Activated CD4-positive, alpha-beta T cell treated with anti-CD3 and anti-CD28 coated beads, Interleukin-2, amount 10 ng/mL, durations not matched to agents 24 days and 14 days (primary cell): ENCODE measurements around the gene HS3ST3B1. TPM values are rescaled to one million over a fixed set of nuclear protein-coding genes. Genes with fewer than 3 reads are reported as not detected.
A peak's percentile ranks its signal among the peaks of the same experiment; 100 is the strongest.

Experiments
- DNase-seq: peaks from one replicate; pipeline ENCODE4 v3.0.0; 2022
- H3K27ac Mint-ChIP-seq: one replicate; pipeline ENCODE4 v1.8.0; 2022; ENCODE audit warnings: mild to moderate bottlenecking, mixed read lengths
- H3K27me3 Mint-ChIP-seq: one replicate; pipeline ENCODE4 v1.8.0; 2022; ENCODE audit warnings: mixed read lengths
- H3K36me3 Mint-ChIP-seq: one replicate; pipeline ENCODE4 v1.8.0; 2022; ENCODE audit warnings: low read depth, mild to moderate bottlenecking, mixed read lengths
- H3K4me1 Mint-ChIP-seq: one replicate; pipeline ENCODE4 v1.8.0; 2021; ENCODE audit warnings: mixed read lengths
- H3K4me3 Mint-ChIP-seq: one replicate; pipeline ENCODE4 v1.8.0; 2022; ENCODE audit warnings: mild to moderate bottlenecking, moderate library complexity, mixed read lengths
- H3K9me3 Mint-ChIP-seq: one replicate; pipeline ENCODE4 v1.8.0; 2021; ENCODE audit warnings: mixed read lengths
- intact Hi-C: fragments of 100-400 bp; cut with micrococcal nuclease; formaldehyde crosslinking; loops from one replicate; pipeline ENCODE4 v1.15.1; 2023
- total RNA-seq: library from RNA; stranded (reverse); gene quantifications from 2 replicates; pipeline ENCODE4 v1.2.3, GENCODE V29; 2022

Gene HS3ST3B1
- total RNA-seq, 1 donor from 2014 or later = 20.8 TPM

DNA sequence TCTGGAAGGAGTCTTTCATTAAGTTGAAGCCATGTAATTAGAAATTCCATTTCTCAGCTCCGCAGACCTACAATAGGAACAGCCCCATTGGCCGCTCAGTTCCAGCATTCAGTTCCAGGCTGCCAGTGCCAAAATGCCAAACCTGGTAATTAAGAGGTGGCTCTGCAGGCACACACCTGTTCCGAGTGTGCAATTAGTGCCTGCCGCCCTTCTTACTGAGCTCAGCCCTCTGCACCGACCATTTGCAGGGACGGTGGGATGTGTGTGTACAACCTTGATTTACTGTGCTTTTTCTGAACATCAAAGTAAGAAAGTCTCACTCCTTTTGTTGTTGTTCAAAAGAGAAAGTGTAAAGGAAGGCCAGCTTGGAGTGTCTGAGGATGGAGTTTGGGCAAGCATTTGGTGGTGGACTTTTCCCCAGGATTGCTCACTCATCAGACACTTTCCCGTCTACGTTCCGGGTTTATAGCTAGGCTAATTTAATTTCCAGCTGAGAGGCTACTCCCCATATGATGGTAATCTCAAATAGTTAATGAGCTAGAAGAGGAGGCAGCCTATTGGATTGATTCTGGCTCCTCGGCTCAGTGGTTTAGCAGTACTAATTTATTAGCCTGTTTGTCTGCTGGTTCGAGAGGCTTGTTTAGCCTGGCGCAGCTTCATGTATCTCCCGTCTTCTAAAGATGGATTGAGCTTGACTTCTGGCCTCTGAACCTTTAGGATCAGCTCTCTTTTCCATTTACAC is 20.0 kb downstream of the HS3ST3B1 start:
- peaks cover 54% of the 10 kb centered on the region for H3K4me1 Mint-ChIP-seq
- H3K27ac Mint-ChIP-seq = peak overlapping the region; percentile 51
- no peaks in the 10 kb centered on the region for H3K27me3 Mint-ChIP-seq
- no peak for DNase-seq
- intact Hi-C loops = loop anchor here (2.0 kb wide), 1 partner anchor 16 kb away; no protein-coding TSS in a partner anchor
- no peaks in the 10 kb centered on the region for H3K9me3 Mint-ChIP-seq
- no peak overlapping the region for H3K4me3 Mint-ChIP-seq
- H3K36me3 Mint-ChIP-seq = peaks cover 43% of the 10 kb centered on the region

DNA sequence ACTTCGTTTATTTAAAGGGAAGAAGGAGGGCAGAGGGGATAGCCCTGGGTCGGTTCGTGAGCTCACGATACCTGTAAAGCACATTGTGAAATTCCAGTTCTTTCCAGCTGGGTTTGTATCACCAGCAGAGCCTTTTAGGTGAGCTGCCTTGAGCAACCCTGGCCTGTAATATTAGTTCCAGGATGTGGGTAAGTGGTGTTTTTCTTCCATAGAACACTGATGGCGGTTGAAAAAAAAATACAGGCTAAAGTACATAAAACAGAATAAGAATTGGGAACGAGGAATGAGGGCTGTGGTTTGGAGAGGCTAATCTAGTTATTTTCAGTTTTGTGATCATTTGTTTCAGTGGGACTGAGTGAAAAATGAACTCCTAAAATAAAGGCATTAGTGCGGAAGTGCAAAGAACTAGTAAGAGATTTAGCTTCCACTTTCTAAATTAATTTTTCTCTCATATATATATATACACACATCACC is 20.6 kb downstream of the HS3ST3B1 start:
- Mint-ChIP-seq H3K4me3 (peak overlapping the region; percentile 9), H3K36me3 (peaks cover 38% of the 10 kb centered on the region), H3K27ac (peak overlapping the region; percentile 51), H3K4me1 (peaks cover 50% of the 10 kb centered on the region), H3K9me3 (no peaks in the 10 kb centered on the region), H3K27me3 (no peaks in the 10 kb centered on the region)
- intact Hi-C loops = loop anchor here (2.0 kb wide), 1 partner anchor 15 kb away; no protein-coding TSS in a partner anchor
- no peak for DNase-seq

DNA sequence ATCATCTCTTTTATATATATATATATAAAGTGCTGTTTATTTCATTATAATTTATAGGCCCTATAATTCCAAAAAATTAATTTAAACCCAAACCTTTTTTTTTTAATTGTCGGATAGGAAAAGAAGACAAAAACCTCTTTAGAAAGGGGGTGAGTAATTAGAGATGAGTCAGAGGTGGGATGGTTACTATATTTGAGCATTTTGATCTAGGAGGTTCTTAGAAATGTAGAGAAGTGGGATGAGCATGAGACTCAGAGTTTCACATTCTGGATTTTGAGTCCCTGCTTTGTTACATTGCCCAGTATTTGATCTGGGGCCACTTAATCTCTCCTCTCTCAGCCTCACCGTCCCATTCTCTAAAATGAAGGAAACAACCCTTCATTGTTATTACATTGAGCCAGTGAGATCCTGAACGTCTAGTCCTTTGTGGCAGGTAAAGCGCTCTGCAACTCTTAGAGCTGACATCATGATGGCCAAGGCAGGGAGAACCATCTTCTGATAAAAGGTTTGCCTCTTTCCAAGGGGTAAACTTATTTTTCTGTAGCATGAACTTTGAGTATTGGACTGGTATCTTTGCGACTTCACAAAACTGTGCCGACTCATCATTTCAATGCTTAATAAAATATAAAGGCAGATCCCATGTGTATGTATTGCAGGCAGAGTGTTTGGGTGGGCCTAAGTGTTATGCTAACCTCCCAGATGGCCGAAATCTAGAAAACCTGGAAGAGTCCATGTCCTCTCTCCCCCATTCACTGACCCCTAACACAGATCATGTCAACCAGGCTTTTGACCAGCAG is 21.3 kb downstream of the HS3ST3B1 start:
- Mint-ChIP-seq H3K4me1 (peaks cover 45% of the 10 kb centered on the region), H3K27me3 (no peaks in the 10 kb centered on the region)
- intact Hi-C loops = loop anchor here (2.0 kb wide), 1 partner anchor 15 kb away; no protein-coding TSS in a partner anchor

DNA sequence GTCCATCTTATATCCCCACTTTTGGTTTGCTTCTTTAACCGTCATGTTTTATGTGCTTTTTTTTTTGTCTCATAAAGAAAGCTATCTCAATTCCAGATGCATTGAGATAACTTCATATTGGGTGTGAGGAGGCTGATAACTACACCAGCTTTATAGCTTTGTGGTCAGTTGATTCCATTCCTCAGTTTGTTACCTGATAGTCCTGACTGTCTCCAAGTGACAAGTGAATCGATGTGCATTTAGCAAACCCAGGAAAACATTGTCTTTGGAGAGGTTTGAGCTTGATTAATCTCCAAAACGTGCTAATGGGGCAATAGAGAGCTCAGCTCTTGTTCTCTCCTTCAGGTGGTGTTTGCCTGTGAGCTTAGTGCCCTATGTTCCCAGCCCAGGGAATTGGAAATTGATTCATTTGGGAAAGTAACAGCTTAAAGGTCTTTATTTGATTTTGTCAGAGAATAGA is 22.7 kb downstream of the HS3ST3B1 start:
- Mint-ChIP-seq H3K27me3 (no peaks in the 10 kb centered on the region), H3K27ac (no peak overlapping the region), H3K36me3 (peaks cover 35% of the 10 kb centered on the region), H3K9me3 (no peaks in the 10 kb centered on the region), H3K4me3 (no peak overlapping the region), H3K4me1 (peaks cover 37% of the 10 kb centered on the region)
- intact Hi-C loops = no loop called here
- no peak for DNase-seq

More for the DNA sequence above, 21.3 kb downstream of the HS3ST3B1 start:
- Mint-ChIP-seq H3K27ac (peak overlapping the region; percentile 36), H3K9me3 (no peaks in the 10 kb centered on the region), H3K4me3 (peak overlapping the region; percentile 30), H3K36me3 (peaks cover 38% of the 10 kb centered on the region)
- DNase-seq = no peak

DNA sequence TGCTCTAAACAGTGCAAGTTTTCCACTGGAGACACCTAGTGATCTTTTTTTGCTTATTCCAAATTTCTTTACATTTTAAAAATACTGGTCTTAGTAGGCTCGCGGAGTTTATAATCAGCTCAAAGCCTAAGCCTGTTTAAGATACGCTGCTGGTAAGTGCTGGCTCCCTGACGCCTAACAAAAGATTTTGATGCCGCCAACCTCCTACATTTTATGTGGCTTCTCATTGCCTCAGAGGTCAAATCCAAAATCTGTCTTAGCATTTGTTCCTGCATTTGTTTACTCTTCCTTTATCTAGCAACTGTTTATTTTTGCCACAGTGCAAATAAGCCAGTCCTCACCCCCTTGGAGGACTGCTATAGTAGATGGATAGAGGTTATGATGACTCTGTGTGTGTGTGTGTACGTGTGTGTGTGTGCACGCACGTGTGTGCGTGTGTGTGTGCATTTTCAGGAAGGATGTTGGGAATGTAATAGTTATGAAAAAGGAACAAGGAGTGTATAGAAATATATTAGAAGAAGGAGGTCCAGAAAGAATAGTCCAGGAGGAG is 24.8 kb downstream of the HS3ST3B1 start:
- DNase-seq = no peak
- Mint-ChIP-seq H3K4me1 (peaks cover 37% of the 10 kb centered on the region), H3K27ac (no peak overlapping the region), H3K9me3 (no peaks in the 10 kb centered on the region), H3K4me3 (no peak overlapping the region), H3K36me3 (peaks cover 28% of the 10 kb centered on the region), H3K27me3 (no peaks in the 10 kb centered on the region)
- intact Hi-C loops = no loop called here

DNA sequence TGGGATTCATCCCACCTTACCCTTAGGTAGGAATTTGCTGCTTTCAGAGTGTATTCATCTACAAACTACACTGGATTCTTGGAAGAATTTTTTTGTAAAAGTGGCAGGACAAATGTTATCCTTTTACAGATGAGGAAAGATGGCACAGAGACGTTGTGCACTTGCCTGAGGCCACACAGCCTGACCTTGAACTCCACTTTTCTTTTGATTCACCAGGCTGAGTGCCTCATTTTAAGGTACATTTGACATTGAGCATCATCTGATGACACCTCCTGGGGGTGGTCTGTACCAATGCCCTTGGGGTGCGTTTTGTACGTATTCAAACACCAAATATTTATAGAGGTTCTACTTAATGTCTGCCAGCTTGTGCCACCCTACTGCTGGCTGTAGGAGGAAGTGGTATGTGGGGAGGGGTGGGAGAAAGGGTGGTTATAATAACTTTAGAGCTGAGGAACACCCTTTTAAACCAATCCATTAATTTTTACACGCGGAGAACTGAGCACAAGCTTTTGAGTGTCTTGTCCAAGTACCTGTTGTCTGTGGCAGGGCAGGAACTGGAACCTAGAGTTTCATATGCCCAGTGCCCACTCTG is 29.1 kb downstream of the HS3ST3B1 start:
- peaks cover 28% of the 10 kb centered on the region for H3K36me3 Mint-ChIP-seq
- no peaks in the 10 kb centered on the region for H3K27me3 Mint-ChIP-seq
- no peak overlapping the region for H3K27ac Mint-ChIP-seq
- H3K9me3 Mint-ChIP-seq = no peaks in the 10 kb centered on the region
- DNase-seq = no peak
- H3K4me1 Mint-ChIP-seq = peaks cover 45% of the 10 kb centered on the region
- intact Hi-C loops = loop anchor here (10.0 kb wide), 1 partner anchor 225 kb away; no protein-coding TSS in a partner anchor
- H3K4me3 Mint-ChIP-seq = no peak overlapping the region

DNA sequence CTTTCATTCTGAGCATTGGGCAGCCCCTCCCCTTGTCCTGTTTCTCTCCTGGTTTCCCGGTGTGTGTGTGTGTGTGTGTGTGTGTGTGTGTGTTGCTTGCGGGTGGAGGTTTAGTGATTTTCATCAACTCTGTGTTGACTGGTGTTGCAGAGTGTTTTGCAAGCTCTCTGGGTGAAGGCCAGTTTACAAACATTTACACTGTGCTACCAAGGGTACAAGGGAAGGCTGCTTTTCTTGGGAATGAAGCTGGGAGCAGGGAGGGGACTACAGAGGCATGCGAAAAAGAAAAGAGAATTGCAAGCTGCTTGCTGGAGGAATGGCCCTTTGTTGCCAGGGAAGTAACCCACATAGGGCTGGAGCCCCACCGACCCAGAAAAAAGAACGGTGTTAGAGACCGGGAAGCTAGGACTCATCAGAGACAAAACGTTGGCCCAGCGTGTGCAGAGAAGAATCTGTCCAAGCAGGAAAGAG is 29.6 kb downstream of the HS3ST3B1 start:
- Mint-ChIP-seq H3K4me3 (no peak overlapping the region), H3K4me1 (peaks cover 47% of the 10 kb centered on the region), H3K9me3 (no peaks in the 10 kb centered on the region), H3K36me3 (peaks cover 26% of the 10 kb centered on the region), H3K27ac (no peak overlapping the region), H3K27me3 (no peaks in the 10 kb centered on the region)
- intact Hi-C loops = loop anchor here (10.0 kb wide), 1 partner anchor 224 kb away; no protein-coding TSS in a partner anchor
- no peak for DNase-seq

DNA sequence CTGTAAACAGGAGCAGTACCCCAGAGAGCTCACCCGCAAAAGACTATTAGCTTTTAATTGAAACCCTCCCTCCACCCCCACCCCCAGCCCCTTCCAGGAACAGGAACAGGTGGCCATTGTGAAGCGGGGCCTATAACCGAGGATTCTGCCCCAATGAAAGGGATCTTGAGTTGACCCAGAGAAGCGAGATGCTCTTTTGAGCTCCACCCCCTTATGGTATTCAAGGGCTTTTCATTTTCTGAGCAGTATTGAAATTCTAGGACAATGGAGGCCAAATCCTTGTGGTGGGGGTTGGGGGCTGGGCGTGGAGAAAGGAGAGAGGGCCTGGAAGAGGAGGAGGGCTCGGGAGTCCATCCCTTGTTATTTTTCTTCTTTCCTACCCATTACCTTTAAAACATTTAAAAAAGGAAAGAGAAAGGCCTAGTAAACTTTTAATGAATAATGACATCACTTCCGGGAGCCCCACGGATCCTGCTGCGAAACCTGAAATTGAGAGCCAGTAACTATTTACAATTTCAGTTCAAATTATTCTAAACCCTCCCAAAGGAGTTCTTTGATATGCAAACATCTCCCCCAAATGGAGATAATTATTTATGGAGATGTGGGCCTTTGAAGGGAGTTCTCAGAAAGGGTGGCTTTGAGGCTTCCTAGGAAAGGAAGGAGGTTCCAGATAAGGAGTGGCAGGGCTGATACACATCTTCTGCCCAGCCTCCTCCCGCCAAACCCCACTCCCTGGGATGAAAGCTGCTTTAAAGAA is 30.5 kb downstream of the HS3ST3B1 start:
- H3K27me3 Mint-ChIP-seq = no peaks in the 10 kb centered on the region
- H3K27ac Mint-ChIP-seq = no peak overlapping the region
- intact Hi-C loops = loop anchor here (10.0 kb wide), 1 partner anchor 223 kb away; no protein-coding TSS in a partner anchor
- no peak overlapping the region for H3K4me3 Mint-ChIP-seq
- H3K4me1 Mint-ChIP-seq = peaks cover 50% of the 10 kb centered on the region
- no peaks in the 10 kb centered on the region for H3K9me3 Mint-ChIP-seq
- H3K36me3 Mint-ChIP-seq = peaks cover 24% of the 10 kb centered on the region
- DNase-seq = no peak

DNA sequence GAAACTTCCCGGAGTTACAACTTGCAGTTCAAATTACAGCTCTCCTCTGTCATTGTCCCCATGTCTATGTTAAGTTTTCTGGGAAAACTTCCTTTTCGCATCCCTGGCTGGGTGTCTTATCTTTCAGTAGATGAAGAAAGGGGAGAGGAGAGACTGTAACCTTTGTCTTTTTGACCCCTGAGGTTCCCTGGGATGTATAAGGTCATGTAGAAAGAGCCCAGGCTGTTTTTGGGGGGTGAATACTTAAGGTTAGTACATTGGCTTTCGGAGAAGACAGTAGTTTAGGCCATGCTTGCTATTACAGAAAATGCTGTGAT is 31.1 kb downstream of the HS3ST3B1 start:
- Mint-ChIP-seq H3K27me3 (no peaks in the 10 kb centered on the region), H3K9me3 (no peaks in the 10 kb centered on the region), H3K4me3 (no peak overlapping the region), H3K36me3 (peaks cover 22% of the 10 kb centered on the region), H3K27ac (no peak overlapping the region), H3K4me1 (peaks cover 53% of the 10 kb centered on the region)
- intact Hi-C loops = loop anchor here (10.0 kb wide), 1 partner anchor 223 kb away; no protein-coding TSS in a partner anchor
- DNase-seq = no peak

DNA sequence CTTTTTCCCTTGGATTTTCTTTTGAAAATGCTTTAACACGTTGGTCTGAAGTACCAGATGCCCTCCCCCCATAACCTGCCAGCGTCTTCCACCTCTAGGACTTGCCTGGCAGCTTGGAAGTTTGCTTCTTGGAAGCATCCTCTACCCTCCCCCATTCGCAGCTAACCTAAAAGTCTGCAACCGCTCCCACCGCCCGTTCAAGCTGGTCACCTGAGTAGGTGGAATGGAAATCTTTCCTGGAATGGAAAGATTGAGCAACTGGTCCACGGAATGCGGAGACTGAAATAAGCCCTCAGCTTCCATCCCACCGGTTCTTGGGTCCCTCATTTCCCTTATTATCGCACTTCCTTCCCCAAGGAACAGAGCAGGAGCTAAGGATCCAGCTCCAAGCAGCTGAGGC is 31.4 kb downstream of the HS3ST3B1 start:
- Mint-ChIP-seq H3K4me3 (no peak overlapping the region), H3K4me1 (peaks cover 56% of the 10 kb centered on the region), H3K36me3 (peaks cover 21% of the 10 kb centered on the region), H3K27ac (no peak overlapping the region), H3K9me3 (no peaks in the 10 kb centered on the region), H3K27me3 (no peaks in the 10 kb centered on the region)
- no peak for DNase-seq
- intact Hi-C loops = loop anchor here (10.0 kb wide), 1 partner anchor 222 kb away; no protein-coding TSS in a partner anchor

DNA sequence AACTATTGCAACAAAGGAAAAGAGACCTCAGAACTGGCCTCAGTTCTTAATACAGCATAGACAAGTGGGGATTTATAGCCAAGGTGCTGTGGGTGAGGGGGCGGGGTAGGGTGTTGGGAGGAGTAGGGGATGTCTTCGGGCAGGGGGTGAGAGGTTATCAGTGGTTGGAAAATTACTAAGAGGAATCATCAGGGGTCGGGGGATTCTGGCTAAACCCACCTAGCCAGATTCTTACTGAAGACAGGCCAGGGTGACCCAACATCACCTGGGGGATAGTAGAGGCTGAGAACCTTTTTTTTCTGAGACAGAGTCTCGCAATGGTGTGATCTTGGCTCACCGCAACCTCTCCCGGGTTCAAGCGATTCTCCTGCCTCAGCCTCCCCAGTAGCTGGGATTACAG is 32.6 kb downstream of the HS3ST3B1 start:
- DNase-seq = no peak
- intact Hi-C loops = loop anchor here (10.0 kb wide), 1 partner anchor 221 kb away; no protein-coding TSS in a partner anchor
- H3K27me3 Mint-ChIP-seq = no peaks in the 10 kb centered on the region
- H3K27ac Mint-ChIP-seq = no peak overlapping the region
- peaks cover 24% of the 10 kb centered on the region for H3K36me3 Mint-ChIP-seq
- H3K4me1 Mint-ChIP-seq = peaks cover 58% of the 10 kb centered on the region
- H3K9me3 Mint-ChIP-seq = no peaks in the 10 kb centered on the region
- H3K4me3 Mint-ChIP-seq = no peak overlapping the region

DNA sequence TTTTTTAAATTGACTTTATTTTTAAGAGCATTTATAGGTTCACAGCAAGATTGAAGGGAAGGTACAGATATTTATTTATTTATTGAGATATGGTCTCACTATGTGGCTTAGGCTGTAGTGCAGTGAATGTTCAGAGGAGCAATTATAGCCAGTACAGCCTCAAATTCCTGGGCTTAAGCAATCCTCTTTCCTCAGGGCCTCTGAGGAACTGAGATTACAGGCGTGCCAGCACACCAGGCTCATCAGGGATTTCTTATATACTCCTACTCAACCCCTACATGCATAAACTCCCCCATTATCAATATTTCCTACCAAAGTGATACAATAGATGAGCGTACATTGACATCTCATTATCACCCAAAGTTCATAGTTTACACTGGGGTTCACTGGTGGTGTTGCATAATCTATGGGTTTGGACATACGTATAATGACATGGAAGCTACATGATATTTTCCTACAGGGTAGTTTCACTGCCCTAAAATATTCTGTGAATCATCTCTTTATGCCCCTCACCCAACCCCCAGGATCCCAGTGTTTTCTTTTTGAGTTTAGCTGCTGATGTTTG is 33.5 kb downstream of the HS3ST3B1 start:
- Mint-ChIP-seq H3K9me3 (no peaks in the 10 kb centered on the region), H3K27me3 (no peaks in the 10 kb centered on the region), H3K27ac (peak overlapping the region; percentile 63), H3K36me3 (peaks cover 23% of the 10 kb centered on the region), H3K4me3 (no peak overlapping the region), H3K4me1 (peaks cover 59% of the 10 kb centered on the region)
- intact Hi-C loops = loop anchor here (10.0 kb wide), 1 partner anchor 220 kb away; no protein-coding TSS in a partner anchor
- no peak for DNase-seq
